LNCaP clone FGC (cell line): ENCODE results near the gene CD79B.
A peak's percentile ranks its signal among the peaks of the same experiment; 100 is the strongest.
"Not testable (repeated sequence)": the region's sequence is repeated elsewhere in the genome, so short reads cannot be mapped to it uniquely, and the experiment has no call there.

Experiments used
- DNase-seq: peaks from one replicate; pipeline ENCODE4 v3.0.0-alpha.2; 2011; ENCODE audit warnings: low read depth
- H3K4me3 ChIP-seq: 2 replicates; pipeline ENCODE4 v1.5.1; 2011; ENCODE audit warnings: mild to moderate bottlenecking, low read depth, low read length, control low read depth
- CTCF ChIP-seq: IDR thresholded peaks from 2 replicates; pipeline ENCODE4 v1.5.1; 2012; ENCODE audit warnings: mild to moderate bottlenecking; ENCODE audit not compliant: control insufficient read depth, insufficient read depth; ENCODE audit errors: extremely low read depth

Gene CD79B

DNA sequence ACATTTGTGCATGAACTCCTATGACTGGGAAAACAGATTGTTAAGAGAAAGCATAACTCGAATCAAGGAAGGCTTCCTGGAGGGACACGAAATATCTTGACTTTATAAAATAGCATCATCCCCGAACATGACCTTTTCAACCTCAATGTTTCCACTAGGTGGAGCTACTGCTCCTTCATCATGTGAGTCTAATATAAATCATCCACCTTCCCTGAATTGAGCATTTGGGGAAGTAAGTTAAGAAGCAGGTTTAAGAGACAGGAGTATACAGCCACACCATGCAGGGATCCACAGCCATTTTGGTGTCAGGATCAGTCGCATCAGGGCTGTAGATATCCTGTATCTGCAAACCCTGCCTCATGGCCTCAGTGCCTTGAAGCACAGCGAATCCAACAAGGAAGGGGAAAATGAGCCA, 28.3 kb downstream of the CD79B start:
- not testable (repeated sequence) for DNase-seq, H3K4me3 ChIP-seq
- peak; percentile 44 for TF ChIP-seq CTCF

DNA sequence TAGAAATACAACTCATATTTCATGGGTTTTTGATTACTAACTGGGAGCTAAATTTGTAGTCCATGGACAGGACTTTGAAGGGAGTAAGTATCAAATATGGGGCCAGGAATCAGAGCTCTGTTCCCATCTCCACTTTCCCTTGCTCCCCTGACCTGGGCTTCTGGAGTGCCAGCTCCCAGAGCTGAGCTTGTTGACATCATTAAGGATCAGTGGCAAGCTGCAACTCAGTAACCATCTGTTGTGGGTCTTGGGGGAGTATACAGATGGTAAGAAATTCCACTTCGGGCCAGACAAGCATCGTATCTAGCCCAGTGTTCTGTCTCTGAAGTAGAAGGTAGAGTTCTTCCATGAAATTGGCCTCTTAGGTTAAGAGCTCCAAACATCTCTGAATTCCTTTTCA, 30.2 kb downstream of the CD79B start:
- not testable (repeated sequence) for H3K4me3 ChIP-seq, DNase-seq

DNA sequence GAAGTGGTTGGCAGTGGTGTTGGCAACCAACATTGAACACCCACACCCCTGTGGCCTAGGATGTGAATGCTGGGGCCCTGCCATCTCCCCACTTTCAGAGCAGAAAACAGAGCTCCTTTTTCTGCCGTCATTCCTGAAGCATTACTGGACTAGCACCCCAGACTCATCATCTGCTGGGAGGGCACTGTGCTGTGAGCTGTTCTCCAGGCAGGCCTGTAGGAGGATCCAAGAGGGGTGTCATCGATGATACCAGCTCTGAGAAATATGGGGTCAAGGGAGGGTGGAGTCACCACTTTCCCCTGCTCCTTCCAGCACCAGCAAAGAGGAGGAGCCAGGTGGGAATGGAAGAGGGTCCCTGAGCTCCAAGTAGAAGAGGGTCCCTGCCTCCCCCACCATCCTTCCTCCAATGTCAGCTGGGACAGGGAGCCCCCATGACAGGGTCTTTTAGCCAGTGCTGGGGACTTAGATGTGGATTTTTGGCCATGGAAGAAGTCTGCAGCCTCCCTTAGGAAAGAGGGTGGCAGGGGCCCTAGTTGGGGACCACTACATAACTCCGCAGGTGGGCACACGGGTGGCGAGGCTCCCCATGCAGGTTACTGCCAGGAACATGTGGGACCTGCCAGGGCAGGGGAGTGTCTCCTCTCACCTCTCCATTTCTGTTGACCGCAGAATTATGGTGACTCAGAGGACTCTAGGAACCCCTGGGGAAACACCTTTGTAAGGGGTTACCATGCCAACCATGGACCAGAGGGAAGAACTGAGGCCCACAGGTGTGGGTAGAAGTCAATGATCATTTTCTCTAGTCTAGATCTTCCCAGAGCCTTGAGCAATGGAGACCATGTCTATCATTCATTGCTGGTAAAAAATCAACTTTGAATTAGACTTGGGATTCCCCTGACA, 33.0 kb downstream of the CD79B start:
- DNase-seq, H3K4me3 ChIP-seq: not testable (repeated sequence)

- H3K4me3 ChIP-seq, DNase-seq: not testable (repeated sequence)
Measured at GRCh38 chr17:63896524-63897354, 35.4 kb downstream of the CD79B start, which contains the start of gene CSH1. TSS of gene CSH1 (minus strand) at chr17:63896574. CDS start at chr17:63896511, 63 bp downstream.

DNA sequence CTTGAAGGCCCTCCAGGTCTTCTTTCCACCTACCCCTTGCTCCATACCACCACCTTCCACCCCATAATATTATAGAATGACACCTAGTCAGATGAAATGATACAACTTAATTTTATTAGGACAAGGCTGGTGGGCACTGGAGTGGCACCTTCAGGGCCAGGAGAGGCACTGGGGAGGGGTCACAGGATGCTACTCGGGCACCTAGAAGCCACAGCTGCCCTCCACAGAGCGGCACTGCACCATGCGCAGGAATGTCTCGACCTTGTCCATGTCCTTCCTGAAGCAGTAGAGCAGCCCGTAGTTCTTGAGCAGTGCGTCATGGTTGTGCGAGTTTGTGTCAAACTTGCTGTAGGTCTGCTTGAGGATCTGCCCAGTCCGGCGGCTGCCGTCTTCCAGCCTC, 37.3 kb downstream of the CD79B start:
- H3K4me3 ChIP-seq, DNase-seq: not testable (repeated sequence)

DNA sequence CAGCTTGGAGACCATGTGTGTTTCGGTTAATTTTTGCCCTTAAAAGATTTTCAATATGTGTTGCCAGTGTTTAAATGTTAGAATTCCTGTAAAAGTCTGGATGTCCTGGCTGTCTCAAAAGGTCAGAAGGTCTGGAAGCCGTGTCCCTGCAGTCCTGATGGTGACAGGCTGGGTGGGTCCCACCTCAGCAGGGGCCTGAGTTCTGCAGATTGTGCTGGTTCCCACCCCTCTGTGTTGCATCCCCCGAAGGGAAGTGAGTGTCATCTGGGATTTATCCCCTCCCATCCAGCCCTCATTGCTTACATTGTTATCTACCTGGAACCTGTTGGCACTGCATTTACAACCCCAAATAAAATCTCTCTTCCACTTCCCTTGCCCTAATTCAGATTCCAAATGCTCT, 38.1 kb downstream of the CD79B start:
- DNase-seq, H3K4me3 ChIP-seq: not testable (repeated sequence)

GRCh38 chr17:63892316-63893037, 39.7 kb downstream of the CD79B start:
- not testable (repeated sequence) for DNase-seq, H3K4me3 ChIP-seq

DNA sequence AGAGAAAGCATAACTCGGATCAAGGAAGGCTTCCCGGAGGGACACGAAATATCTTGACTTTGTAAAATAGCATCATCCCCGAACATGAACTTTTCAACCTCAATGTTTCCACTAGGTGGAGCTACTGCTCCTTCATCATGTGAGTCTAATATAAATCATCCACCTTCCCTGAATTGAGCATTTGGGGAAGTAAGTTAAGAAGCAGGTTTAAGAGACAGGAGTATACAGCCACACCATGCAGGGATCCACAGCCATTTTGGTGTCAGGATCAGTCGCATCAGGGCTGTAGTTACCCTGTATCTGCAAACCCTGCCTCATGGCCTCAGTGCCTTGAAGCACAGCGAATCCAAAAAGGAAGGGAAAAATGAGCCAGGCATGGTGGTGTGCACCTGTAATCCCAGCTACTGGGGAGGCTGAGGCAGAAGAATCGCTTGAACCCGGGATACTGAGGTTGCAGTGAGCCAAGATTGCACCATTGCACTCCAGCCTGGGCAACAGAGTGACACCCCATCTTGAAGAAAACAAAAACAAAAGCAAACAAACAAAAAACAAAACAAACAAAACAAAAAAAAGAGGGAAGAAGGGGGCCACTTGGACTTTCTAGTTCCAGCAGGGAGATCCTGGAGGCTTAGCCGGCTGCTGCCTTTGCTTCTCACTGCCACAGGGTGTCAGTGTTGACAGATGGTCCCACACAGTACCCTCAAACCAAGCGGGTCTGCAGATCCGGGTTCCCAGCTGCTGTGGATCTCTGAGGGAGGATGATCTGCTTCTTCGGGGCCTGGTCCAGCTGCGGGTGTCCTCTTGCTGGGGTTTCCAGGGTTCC, 42.9 kb downstream of the CD79B start:
- DNase-seq, result peak; percentile 11
- peak; percentile 49 for TF ChIP-seq CTCF
- H3K4me3 ChIP-seq, result not testable (repeated sequence)

DNA sequence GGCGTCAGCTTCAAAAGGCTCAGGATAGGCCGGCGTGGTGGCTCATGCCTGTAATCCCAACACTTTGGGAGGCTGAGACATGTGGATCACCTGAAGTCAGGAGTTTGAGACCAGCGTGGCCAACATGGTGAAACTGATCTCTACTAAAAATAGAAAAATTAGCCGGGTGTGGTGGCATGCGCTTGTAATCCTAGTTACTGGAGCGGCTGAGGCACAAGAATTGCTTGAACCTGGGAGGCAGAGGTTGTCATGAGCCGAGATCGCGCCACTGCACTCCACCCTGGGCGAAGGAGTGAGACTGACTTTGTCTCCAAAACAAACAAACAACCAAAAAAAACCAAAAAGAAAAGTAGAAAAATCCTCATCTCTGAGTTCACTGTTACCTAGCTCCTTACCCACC, 47.0 kb downstream of the CD79B start:
- DNase-seq, H3K4me3 ChIP-seq: not testable (repeated sequence)

DNA sequence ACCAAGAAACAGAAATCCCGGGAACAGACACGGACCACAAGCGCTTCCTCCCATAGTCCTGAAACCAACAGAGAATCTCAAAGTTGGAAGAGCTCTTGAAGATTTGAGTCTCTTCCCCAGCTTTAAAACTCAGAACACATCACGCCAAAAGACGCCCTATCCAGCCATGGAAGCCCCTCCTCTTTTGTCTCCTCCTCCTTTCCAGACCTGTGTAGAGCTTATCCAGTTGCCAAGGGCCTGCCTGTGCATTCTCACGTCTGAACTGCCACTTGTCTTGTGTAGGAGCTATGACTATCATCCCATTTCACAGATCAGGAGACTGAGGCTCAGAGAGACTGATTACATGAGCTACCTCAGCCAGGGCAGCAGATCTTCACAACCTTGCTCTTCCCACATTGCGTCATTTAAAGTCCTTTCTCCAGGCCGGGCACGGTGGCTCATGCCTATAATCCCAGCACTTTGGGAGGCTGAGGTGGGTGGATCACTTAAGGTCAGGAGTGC, 49.5 kb downstream of the CD79B start:
- not testable (repeated sequence) for DNase-seq, H3K4me3 ChIP-seq
